K562 (cell line): ENCODE data around the gene BCL2L1. TPM values are rescaled to one million over a fixed set of nuclear protein-coding genes. Genes with fewer than 3 reads are reported as not detected.
A peak's percentile ranks its signal among the peaks of the same experiment; 100 is the strongest.

Experiments
- GABPA ChIP-seq: fragments of 200-800 bp; sonication (Bioruptor generic); conservative IDR thresholded peaks from 2 replicates; pipeline ENCODE4 v1.6.1; 2016; ENCODE audit warnings: low read depth, missing genetic modification characterization, missing compliant biosample characterization
- HLTF ChIP-seq: fragments of 450-650 bp; IDR thresholded peaks from 2 replicates; pipeline ENCODE4 v1.6.1; 2016
- HNRNPLL ChIP-seq: fragments of 200-400 bp; formaldehyde crosslinking; IDR thresholded peaks from 2 replicates; pipeline ENCODE4 v1.6.1; 2017; ENCODE audit warnings: low read length, low read depth, mild to moderate bottlenecking; ENCODE audit not compliant: poor library complexity, severe bottlenecking
- MEF2A ChIP-seq: IDR thresholded peaks from 2 replicates; pipeline ENCODE4 v1.6.1; 2011; ENCODE audit warnings: low read depth, mild to moderate bottlenecking, low read length, moderate library complexity; ENCODE audit not compliant: control insufficient read depth
- MYBL2 ChIP-seq, 2 experiments: fragments of 450-650 bp in 1 of 2; sonication (generic) in 1 of 2; formaldehyde crosslinking in 1 of 2; IDR thresholded peaks; 2 replicates each; pipeline versions ENCODE4 v1.6.1 to v1.8.1; 2017 to 2022; ENCODE audit warnings: borderline replicate concordance in 1 of 2, inconsistent platforms in 1 of 2, low read depth in 1 of 2, mild to moderate bottlenecking in 1 of 2, missing genetic modification reagents in 1 of 2, moderate library complexity in 1 of 2
- SREBF1 ChIP-seq: fragments of 150-350 bp; IDR thresholded peaks from 2 replicates; pipeline ENCODE4 v1.6.1; 2014; ENCODE audit warnings: antibody characterized with exemption, low read depth, low read length, borderline replicate concordance
- TRIM24 ChIP-seq, 2 experiments: fragments of 450-650 bp; IDR thresholded peaks; 2 replicates each; pipeline ENCODE4 v1.6.1; 2016
- ZNF444 ChIP-seq: fragments of 250-450 bp; sonication (Bioruptor Pico); IDR thresholded peaks from 2 replicates; pipeline ENCODE4 v1.4.0; 2020; ENCODE audit warnings: mild to moderate bottlenecking, moderate library complexity
- ZNF57 ChIP-seq: fragments of 450-650 bp; formaldehyde crosslinking; IDR thresholded peaks from 2 replicates; pipeline ENCODE4 v1.4.0; 2020; ENCODE audit warnings: mild to moderate bottlenecking, moderate library complexity
- ZNF79 ChIP-seq: fragments of 250-450 bp; sonication (Bioruptor Pico); IDR thresholded peaks from 2 replicates; pipeline ENCODE4 v1.4.0; 2020; ENCODE audit warnings: low read depth, mild to moderate bottlenecking, moderate library complexity
- polyA plus RNA-seq, 8 experiments: library from polyadenylated mRNA; depleted of rRNA in 4 of 8; stranded (reverse) in 5 of 8; unstranded in 3 of 8; fragments of >200 nt; fragmentation: Nextera tagmentation in 2 of 8; fragmentation: Illumina TruSeq in 1 of 8; extraction: Ambion mirVana in 2 of 8; extraction: Trizol in 1 of 8; gene quantifications; 2 replicates each; pipeline versions ENCODE4 v1.2.1 to v1.2.3, GENCODE V29; 2011 to 2014; ENCODE audit warnings: inconsistent platforms in 1 of 8, missing spikeins in 1 of 8
- total RNA-seq, 7 experiments: library from RNA; depleted of rRNA in 6 of 7; stranded (reverse); fragments of >200 nt in 6 of 7; fragmentation: Illumina TruSeq in 2 of 7; extraction: Trizol in 2 of 7; gene quantifications; 2 replicates each; pipeline versions ENCODE4 v1.2.1 to v1.2.3, GENCODE V29; 2011 to 2021; ENCODE audit warnings: low replicate concordance in 1 of 7
- TF ChIP-seq, protein P1 (sequence below): sonication (generic); formaldehyde crosslinking; IDR thresholded peaks from 2 replicates; pipeline ENCODE4 v1.9.0; 2022; ENCODE audit warnings: mild to moderate bottlenecking, missing genetic modification reagents
- TF ChIP-seq, protein P2 (sequence below), 2 experiments: fragments of 450-650 bp in 1 of 2; IDR thresholded peaks; 2 replicates each; pipeline ENCODE4 v1.6.1; 2011 to 2017; ENCODE audit warnings: low read depth in 2 of 2, antibody characterized with exemption in 1 of 2, borderline replicate concordance in 1 of 2, low read length in 1 of 2, mild to moderate bottlenecking in 1 of 2, mixed read lengths in 1 of 2; ENCODE audit not compliant: control insufficient read depth in 1 of 2
- TF ChIP-seq, protein P3 (sequence below): fragments of 250-450 bp; sonication (Bioruptor Pico); IDR thresholded peaks from 2 replicates; pipeline ENCODE4 v1.5.0; 2021; ENCODE audit warnings: mild to moderate bottlenecking, borderline replicate concordance
- TF ChIP-seq, protein P4 (sequence below): fragments of 250-450 bp; sonication (Bioruptor Pico); IDR thresholded peaks from 2 replicates; pipeline ENCODE4 v1.4.0; 2020; ENCODE audit warnings: mild to moderate bottlenecking, moderate library complexity, borderline replicate concordance
- TF ChIP-seq, protein P5 (sequence below), 2 experiments: IDR thresholded peaks; 2 replicates each; pipeline ENCODE4 v1.6.1; 2011; ENCODE audit warnings: borderline replicate concordance in 1 of 2, control low read depth in 1 of 2, low read depth in 1 of 2, low read length in 1 of 2, mild to moderate bottlenecking in 1 of 2, mixed read lengths in 1 of 2, moderate library complexity in 1 of 2; ENCODE audit not compliant: insufficient read depth in 1 of 2, insufficient read length in 1 of 2, poor library complexity in 1 of 2, severe bottlenecking in 1 of 2; ENCODE audit errors: extremely low read depth in 1 of 2

Gene BCL2L1
- total and polyA plus RNA-seq, 9 of the 15 experiments (the other 6 are each of a cell fraction or from before 2014, with no cell fraction given) = 3.3 to 182 (median 120) TPM

DNA sequence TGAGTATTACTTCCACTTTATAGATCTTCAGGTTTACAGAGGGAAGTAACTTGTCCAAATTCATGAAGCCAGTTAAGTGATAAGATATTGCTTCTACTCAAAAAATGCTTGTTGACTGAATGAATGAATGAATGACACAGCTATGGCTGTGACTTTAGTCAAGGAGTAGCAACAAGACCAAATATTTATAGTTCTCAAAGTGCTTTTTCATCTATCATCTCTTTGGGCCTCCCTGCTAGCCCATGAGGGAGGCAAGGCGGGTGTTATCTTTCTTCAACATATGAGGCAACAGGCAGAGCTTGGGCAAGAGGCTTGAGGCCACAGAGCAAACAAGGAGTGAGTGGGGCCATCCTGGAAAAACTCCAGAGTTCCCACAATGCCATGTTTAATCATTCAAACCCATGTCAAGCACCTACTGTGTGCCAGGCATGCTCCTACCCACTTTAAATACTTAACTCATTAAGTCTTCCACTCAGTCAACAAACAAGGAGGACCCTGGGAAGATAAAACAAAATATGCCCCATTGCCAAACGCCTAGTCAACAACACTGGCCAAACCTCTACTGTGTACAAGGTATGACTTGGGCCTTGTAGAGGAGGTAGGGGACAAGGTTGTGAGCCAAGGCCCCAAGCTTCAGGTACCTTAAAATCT is 15.9 kb downstream of the BCL2L1 start (continued):
- TF ChIP-seq, protein P1, sequence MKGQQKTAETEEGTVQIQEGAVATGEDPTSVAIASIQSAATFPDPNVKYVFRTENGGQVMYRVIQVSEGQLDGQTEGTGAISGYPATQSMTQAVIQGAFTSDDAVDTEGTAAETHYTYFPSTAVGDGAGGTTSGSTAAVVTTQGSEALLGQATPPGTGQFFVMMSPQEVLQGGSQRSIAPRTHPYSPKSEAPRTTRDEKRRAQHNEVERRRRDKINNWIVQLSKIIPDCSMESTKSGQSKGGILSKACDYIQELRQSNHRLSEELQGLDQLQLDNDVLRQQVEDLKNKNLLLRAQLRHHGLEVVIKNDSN (CRISPR knock-in tag) = no peak
- TF ChIP-seq, protein P2, sequence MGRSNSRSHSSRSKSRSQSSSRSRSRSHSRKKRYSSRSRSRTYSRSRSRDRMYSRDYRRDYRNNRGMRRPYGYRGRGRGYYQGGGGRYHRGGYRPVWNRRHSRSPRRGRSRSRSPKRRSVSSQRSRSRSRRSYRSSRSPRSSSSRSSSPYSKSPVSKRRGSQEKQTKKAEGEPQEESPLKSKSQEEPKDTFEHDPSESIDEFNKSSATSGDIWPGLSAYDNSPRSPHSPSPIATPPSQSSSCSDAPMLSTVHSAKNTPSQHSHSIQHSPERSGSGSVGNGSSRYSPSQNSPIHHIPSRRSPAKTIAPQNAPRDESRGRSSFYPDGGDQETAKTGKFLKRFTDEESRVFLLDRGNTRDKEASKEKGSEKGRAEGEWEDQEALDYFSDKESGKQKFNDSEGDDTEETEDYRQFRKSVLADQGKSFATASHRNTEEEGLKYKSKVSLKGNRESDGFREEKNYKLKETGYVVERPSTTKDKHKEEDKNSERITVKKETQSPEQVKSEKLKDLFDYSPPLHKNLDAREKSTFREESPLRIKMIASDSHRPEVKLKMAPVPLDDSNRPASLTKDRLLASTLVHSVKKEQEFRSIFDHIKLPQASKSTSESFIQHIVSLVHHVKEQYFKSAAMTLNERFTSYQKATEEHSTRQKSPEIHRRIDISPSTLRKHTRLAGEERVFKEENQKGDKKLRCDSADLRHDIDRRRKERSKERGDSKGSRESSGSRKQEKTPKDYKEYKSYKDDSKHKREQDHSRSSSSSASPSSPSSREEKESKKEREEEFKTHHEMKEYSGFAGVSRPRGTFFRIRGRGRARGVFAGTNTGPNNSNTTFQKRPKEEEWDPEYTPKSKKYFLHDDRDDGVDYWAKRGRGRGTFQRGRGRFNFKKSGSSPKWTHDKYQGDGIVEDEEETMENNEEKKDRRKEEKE (IDR thresholded peaks at IDR 0.05; ENCODE audit: borderline replicate concordance in 1 of 2, control insufficient read depth in 1 of 2, low read depth in 2 of 2, low read length in 1 of 2) = no peak
- TF ChIP-seq HNRNPLL (no peak), MEF2A (peak; percentile 55; the same call in 1 of the 2 replicates), SREBF1 (no peak), ZNF57 (CRISPR knock-in tag) (no peak), ZNF444 (CRISPR knock-in tag) (0 out of 2 replicates have a peak, but pooled peaks have one; percentile 20), ZNF79 (CRISPR knock-in tag) (no peak), HLTF (no peak), MYBL2 (IDR thresholded peaks at IDR 0.05; ENCODE audit: low read depth) (no peak), MYBL2 (CRISPR knock-in tag; IDR thresholded peaks at IDR 0.05; ENCODE audit: borderline replicate concordance) (no peak), GABPA (tag) (0 out of 2 replicates have a peak, but pooled peaks have one; percentile 18), TRIM24 (IDR thresholded peaks at IDR 0.05) (peak; percentile 74 to 91)
- TF ChIP-seq, protein P3, sequence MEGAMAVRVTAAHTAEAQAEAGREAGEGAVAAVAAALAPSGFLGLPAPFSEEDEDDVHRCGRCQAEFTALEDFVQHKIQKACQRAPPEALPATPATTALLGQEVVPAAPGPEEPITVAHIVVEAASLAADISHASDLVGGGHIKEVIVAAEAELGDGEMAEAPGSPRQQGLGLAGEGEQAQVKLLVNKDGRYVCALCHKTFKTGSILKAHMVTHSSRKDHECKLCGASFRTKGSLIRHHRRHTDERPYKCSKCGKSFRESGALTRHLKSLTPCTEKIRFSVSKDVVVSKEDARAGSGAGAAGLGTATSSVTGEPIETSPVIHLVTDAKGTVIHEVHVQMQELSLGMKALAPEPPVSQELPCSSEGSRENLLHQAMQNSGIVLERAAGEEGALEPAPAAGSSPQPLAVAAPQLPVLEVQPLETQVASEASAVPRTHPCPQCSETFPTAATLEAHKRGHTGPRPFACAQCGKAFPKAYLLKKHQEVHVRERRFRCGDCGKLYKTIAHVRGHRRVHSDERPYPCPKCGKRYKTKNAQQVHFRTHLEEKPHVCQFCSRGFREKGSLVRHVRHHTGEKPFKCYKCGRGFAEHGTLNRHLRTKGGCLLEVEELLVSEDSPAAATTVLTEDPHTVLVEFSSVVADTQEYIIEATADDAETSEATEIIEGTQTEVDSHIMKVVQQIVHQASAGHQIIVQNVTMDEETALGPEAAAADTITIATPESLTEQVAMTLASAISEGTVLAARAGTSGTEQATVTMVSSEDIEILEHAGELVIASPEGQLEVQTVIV = no peak
- TF ChIP-seq, protein P4, sequence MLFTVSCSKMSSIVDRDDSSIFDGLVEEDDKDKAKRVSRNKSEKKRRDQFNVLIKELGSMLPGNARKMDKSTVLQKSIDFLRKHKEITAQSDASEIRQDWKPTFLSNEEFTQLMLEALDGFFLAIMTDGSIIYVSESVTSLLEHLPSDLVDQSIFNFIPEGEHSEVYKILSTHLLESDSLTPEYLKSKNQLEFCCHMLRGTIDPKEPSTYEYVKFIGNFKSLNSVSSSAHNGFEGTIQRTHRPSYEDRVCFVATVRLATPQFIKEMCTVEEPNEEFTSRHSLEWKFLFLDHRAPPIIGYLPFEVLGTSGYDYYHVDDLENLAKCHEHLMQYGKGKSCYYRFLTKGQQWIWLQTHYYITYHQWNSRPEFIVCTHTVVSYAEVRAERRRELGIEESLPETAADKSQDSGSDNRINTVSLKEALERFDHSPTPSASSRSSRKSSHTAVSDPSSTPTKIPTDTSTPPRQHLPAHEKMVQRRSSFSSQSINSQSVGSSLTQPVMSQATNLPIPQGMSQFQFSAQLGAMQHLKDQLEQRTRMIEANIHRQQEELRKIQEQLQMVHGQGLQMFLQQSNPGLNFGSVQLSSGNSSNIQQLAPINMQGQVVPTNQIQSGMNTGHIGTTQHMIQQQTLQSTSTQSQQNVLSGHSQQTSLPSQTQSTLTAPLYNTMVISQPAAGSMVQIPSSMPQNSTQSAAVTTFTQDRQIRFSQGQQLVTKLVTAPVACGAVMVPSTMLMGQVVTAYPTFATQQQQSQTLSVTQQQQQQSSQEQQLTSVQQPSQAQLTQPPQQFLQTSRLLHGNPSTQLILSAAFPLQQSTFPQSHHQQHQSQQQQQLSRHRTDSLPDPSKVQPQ (CRISPR knock-in tag) = peak; percentile 63; the same call in 1 of the 2 replicates
- TF ChIP-seq, protein P5, sequence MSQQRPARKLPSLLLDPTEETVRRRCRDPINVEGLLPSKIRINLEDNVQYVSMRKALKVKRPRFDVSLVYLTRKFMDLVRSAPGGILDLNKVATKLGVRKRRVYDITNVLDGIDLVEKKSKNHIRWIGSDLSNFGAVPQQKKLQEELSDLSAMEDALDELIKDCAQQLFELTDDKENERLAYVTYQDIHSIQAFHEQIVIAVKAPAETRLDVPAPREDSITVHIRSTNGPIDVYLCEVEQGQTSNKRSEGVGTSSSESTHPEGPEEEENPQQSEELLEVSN (IDR thresholded peaks at IDR 0.05; ENCODE audit: borderline replicate concordance in 1 of 2, extremely low read depth in 1 of 2, insufficient read depth in 1 of 2, insufficient read length in 1 of 2, low read depth in 1 of 2, low read length in 1 of 2, poor library complexity in 1 of 2, severe bottlenecking in 1 of 2) = peak in 1 of 2 experiments; percentile 26
